ENCODE results near the gene CCDC15.
"Not testable (repeated sequence)": the region's sequence is repeated elsewhere in the genome, so short reads cannot be mapped to it uniquely, and the experiment has no call there.

CCDC15 gene

GRCh38 chr11:125053167-125053566 lies 99.2 kb downstream of the CCDC15 start:
- TF ChIP-seq, protein P1, sequence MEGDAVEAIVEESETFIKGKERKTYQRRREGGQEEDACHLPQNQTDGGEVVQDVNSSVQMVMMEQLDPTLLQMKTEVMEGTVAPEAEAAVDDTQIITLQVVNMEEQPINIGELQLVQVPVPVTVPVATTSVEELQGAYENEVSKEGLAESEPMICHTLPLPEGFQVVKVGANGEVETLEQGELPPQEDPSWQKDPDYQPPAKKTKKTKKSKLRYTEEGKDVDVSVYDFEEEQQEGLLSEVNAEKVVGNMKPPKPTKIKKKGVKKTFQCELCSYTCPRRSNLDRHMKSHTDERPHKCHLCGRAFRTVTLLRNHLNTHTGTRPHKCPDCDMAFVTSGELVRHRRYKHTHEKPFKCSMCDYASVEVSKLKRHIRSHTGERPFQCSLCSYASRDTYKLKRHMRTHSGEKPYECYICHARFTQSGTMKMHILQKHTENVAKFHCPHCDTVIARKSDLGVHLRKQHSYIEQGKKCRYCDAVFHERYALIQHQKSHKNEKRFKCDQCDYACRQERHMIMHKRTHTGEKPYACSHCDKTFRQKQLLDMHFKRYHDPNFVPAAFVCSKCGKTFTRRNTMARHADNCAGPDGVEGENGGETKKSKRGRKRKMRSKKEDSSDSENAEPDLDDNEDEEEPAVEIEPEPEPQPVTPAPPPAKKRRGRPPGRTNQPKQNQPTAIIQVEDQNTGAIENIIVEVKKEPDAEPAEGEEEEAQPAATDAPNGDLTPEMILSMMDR (IDR thresholded peaks at IDR 0.05; ENCODE audit: low read depth, low read length): no peak
- in situ Hi-C loops (cut with HindIII; ENCODE audit: low sequenced_read_pairs): no loop called here
- no peak overlapping the region for H3K4me3 ChIP-seq (ENCODE audit: low read depth, low read length)
- DNase-seq (ENCODE audit: low read depth, low spot score): no peak

DNA sequence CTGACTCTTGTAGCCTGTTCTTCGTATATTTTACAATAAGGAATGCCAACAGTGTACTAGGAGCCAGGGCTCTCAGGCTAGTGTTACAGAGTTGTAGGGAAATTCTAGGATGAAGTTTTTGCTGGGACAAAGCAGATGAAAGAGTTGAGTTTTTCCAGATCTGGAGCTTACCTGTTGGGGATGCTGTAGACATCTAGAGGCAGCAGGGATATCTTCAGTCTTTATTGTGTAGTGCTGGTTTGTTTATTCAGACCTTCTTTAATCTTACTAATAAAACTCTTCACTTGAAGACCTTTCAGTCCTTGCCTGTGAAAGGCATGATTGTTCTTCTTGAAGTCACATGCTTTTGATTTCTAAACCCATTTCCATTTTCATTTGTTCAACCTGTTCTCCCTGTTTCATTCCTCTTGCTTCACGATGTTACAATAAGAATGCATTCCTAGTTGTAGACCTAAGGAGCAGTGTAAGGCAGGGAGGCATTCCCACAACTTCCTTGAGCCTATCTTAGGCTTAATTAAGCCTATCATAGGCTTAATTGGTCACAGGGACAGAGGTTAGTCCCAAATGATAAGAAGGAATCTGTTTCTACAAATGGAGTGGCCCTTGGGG lies 101.2 kb downstream of the CCDC15 start:
- DNase-seq (ENCODE audit: low read depth, low spot score): no peak
- in situ Hi-C loops (cut with HindIII; ENCODE audit: low sequenced_read_pairs): no loop called here
- no peak overlapping the region for H3K4me3 ChIP-seq (ENCODE audit: low read depth, low read length)
- TF ChIP-seq, protein P1 (IDR thresholded peaks at IDR 0.05; ENCODE audit: low read depth, low read length): no peak

GRCh38 chr11:125056111-125056510 lies 102.1 kb downstream of the CCDC15 start:
- DNase-seq (ENCODE audit: low read depth, low spot score); in situ Hi-C loops (cut with HindIII; ENCODE audit: low sequenced_read_pairs); H3K4me3 ChIP-seq (ENCODE audit: low read depth, low read length): not testable (repeated sequence)

DNA sequence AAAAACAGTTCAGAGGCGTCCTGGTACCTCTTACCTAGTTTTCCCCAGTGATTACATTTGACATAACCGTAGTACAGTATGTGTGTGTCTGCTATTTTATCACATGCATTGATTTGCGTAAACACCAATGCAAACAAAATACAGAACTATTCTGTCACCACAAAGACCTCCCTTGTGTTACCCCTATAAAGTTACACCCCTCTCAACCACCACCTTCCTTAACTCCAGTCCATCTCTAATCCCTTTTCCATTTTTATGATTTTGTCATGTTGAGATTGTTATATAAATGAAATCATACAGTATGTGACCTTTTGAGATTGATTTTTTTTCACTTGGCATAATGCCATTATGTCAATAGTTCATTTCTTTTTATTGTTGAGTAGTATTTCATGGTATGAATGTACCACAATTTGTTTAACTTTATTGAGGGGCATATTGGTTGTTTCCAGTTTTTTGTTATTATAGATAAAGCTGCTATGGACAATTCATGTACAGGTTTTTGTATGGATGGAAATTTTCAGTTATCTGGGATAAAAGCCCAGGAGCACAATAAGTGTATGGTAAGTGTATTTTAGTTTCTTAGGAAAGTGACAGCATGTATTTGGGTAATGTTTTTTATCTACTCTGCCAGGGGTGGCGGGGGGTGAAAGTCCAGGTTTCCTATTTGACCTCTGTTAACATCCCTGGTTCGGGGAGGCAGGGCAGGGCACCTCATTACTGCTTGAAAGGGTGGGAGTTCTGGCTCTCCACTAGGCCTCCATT lies 103.1 kb downstream of the CCDC15 start:
- TF ChIP-seq, protein P1 (IDR thresholded peaks at IDR 0.05; ENCODE audit: low read depth, low read length): no peak
- in situ Hi-C loops (cut with HindIII; ENCODE audit: low sequenced_read_pairs): no loop called here
- DNase-seq (ENCODE audit: low read depth, low spot score): no peak
- no peak overlapping the region for H3K4me3 ChIP-seq (ENCODE audit: low read depth, low read length)

DNA sequence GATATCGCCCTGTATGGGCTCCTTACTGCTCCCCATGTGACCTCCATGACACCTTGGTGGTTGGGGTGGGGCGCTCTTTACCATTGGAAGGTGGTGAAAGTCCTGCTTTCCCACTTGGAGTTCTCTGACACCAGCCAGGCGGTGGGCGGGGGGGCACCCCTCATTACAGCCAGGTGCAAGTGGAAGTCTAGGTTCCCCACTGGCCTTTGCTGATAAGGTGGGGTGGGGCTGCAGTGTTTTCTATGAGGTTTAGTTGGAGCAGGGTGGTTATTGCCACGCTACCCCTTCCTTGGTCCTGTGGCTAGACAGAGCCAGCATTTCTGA lies 103.7 kb downstream of the CCDC15 start:
- DNase-seq (ENCODE audit: low read depth, low spot score): no peak
- H3K4me3 ChIP-seq (ENCODE audit: low read depth, low read length): no peak overlapping the region
- in situ Hi-C loops (cut with HindIII; ENCODE audit: low sequenced_read_pairs): no loop called here
- TF ChIP-seq, protein P1 (IDR thresholded peaks at IDR 0.05; ENCODE audit: low read depth, low read length): no peak

- TF ChIP-seq, protein P1 (IDR thresholded peaks at IDR 0.05; ENCODE audit: low read depth, low read length): no peak
- DNase-seq (ENCODE audit: low read depth, low spot score): no peak
- in situ Hi-C loops (cut with HindIII; ENCODE audit: low sequenced_read_pairs): no loop called here
- H3K4me3 ChIP-seq (ENCODE audit: low read depth, low read length): no peak overlapping the region
Measured at GRCh38 chr11:125061281-125061680, 107.3 kb downstream of the CCDC15 start.

GRCh38 chr11:125062218-125062930 lies 108.4 kb downstream of the CCDC15 start:
- in situ Hi-C loops (cut with HindIII; ENCODE audit: low sequenced_read_pairs): no loop called here
- peak overlapping the region; percentile 58 for H3K4me3 ChIP-seq (ENCODE audit: low read depth, low read length)
- no peak for DNase-seq (ENCODE audit: low read depth, low spot score)
- TF ChIP-seq, protein P1 (IDR thresholded peaks at IDR 0.05; ENCODE audit: low read depth, low read length): no peak
